Motor neuron (in vitro differentiated cells): Measurements from ENCODE around the gene ARHGAP6. TPM values are rescaled to one million over a fixed set of nuclear protein-coding genes. Genes with fewer than 3 reads are reported as not detected.

Source experiments
- ATAC-seq, 8 experiments: fragments of 200-7000 bp; cut with Tn5 transposase; replicated peaks in 6 of 8; 2 replicates each; pipeline ENCODE4 v1.8.0; 2021; ENCODE audit warnings: mild to moderate bottlenecking in 8 of 8, moderate library complexity in 8 of 8
- H3K27ac ChIP-seq, 2 donors: fragments of 250-450 bp; sonication (Bioruptor Pico); 2 replicates each; pipeline ENCODE4 v1.9.0; 2021; ENCODE audit warnings: antibody characterized with exemption in 2 of 2, mild to moderate bottlenecking in 2 of 2, moderate library complexity in 1 of 2
- H3K4me1 ChIP-seq, 2 donors: fragments of 250-450 bp; sonication (Bioruptor Pico); replicated peaks in 1 of 2; 2 replicates each; pipeline ENCODE4 v1.6.1; 2021; ENCODE audit warnings: antibody characterized with exemption in 2 of 2, mild to moderate bottlenecking in 2 of 2, moderate library complexity in 1 of 2
- H3K4me3 ChIP-seq, 5 donors: fragments of 250-450 bp; sonication (Bioruptor Pico); 2 replicates each; pipeline ENCODE4 v1.9.0; 2021; ENCODE audit warnings: antibody characterized with exemption in 5 of 5, mild to moderate bottlenecking in 5 of 5, moderate library complexity in 4 of 5
- WGBS, 10 experiments: fragments of 450-650 bp; shearing (Covaris generic); methylation state at CpG; one replicate each; pipeline ENCODE4 v1.0.0; 2022; 5-methylcytosine and 5-hydroxymethylcytosine counted together
- in situ Hi-C, 9 experiments: fragments of 400-800 bp; cut with MboI; loops; one replicate each; pipeline ENCODE4 v1.15.0; 2021; ENCODE audit warnings: low sequenced_read_pairs in 9 of 9, low pct_unique_long_range_greater_than_20kb in 2 of 9; ENCODE audit not compliant: unreplicated experiment in 9 of 9
- total RNA-seq, 8 experiments: library from RNA; unstranded; fragments of 300-600 nt; gene quantifications; 2 replicates each; pipeline versions ENCODE4 v1.2.3 to v1.2.4, GENCODE V29; 2022

ARHGAP6 gene
- total RNA-seq, 8 experiments from 2014 or later: 0.50 to 7.6 (median 2.6) TPM

GRCh38 chrX:11273544-11273943, 392.2 kb downstream of the ARHGAP6 start:
- H3K4me1 ChIP-seq: no peaks in the 10 kb centered on the region
- 17 to 100% (median 67%) methylated on average over 1 of the region's 1 CpG; no CpG with 5 or more reads in 5 of the 10 experiments for WGBS, 10 experiments
- H3K27ac ChIP-seq: no peak overlapping the region
- H3K4me3 ChIP-seq: no peak overlapping the region
- no peak for ATAC-seq
- in situ Hi-C loops: no loop called here

- Histone ChIP-seq H3K4me3 (no peak overlapping the region), H3K4me1 (no peaks in the 10 kb centered on the region), H3K27ac (no peak overlapping the region)
- no peak for ATAC-seq
- in situ Hi-C loops: no loop called here
- WGBS, 10 experiments: 40 to 100% (median 76%) methylated on average over 1 to 5 of the region's 5 CpGs; no CpG with 5 or more reads in 2 of the 10 experiments
Measured at GRCh38 chrX:11272863-11273262, 392.9 kb downstream of the ARHGAP6 start.

GRCh38 chrX:11272290-11272689, 393.4 kb downstream of the ARHGAP6 start:
- H3K4me1 ChIP-seq: no peaks in the 10 kb centered on the region
- H3K27ac ChIP-seq: no peak overlapping the region
- 40 to 100% (median 83%) methylated on average over 1 to 2 of the region's 2 CpGs; no CpG with 5 or more reads in 6 of the 10 experiments for WGBS, 10 experiments
- no peak for ATAC-seq
- H3K4me3 ChIP-seq: no peak overlapping the region
- in situ Hi-C loops: no loop called here

GRCh38 chrX:11269996-11270395, 395.7 kb downstream of the ARHGAP6 start:
- Histone ChIP-seq H3K27ac (no peak overlapping the region), H3K4me1 (no peaks in the 10 kb centered on the region), H3K4me3 (no peak overlapping the region)
- no peak for ATAC-seq
- in situ Hi-C loops: no loop called here
- 50 to 100% (median 85%) methylated on average over 1 to 3 of the region's 3 CpGs; no CpG with 5 or more reads in 4 of the 10 experiments for WGBS, 10 experiments

- no peak for ATAC-seq
- WGBS, 10 experiments: 55 to 100% (median 70%) methylated on average over 1 to 3 of the region's 3 CpGs; no CpG with 5 or more reads in 6 of the 10 experiments
- in situ Hi-C loops: no loop called here
- Histone ChIP-seq H3K4me1 (no peaks in the 10 kb centered on the region), H3K4me3 (no peak overlapping the region), H3K27ac (no peak overlapping the region)
Measured at GRCh38 chrX:11269006-11269405, 396.7 kb downstream of the ARHGAP6 start.

- WGBS, 10 experiments: 20 to 100% (median 100%) methylated on average over 1 to 3 of the region's 3 CpGs; no CpG with 5 or more reads in 3 of the 10 experiments
- Histone ChIP-seq H3K4me1 (no peaks in the 10 kb centered on the region), H3K4me3 (no peak overlapping the region), H3K27ac (no peak overlapping the region)
- ATAC-seq: no peak
- in situ Hi-C loops: no loop called here
Measured at GRCh38 chrX:11267425-11267824, 398.3 kb downstream of the ARHGAP6 start.

GRCh38 chrX:11266573-11267003, 399.1 kb downstream of the ARHGAP6 start:
- H3K27ac ChIP-seq: no peak overlapping the region
- in situ Hi-C loops: no loop called here
- no peak for ATAC-seq
- H3K4me1 ChIP-seq: no peaks in the 10 kb centered on the region
- WGBS, 10 experiments: 13 to 28% methylated on average over 2 to 3 of the region's 5 CpGs; no CpG with 5 or more reads in 8 of the 10 experiments
- H3K4me3 ChIP-seq: no peak overlapping the region

- ATAC-seq: no peak
- in situ Hi-C loops: no loop called here
- Histone ChIP-seq H3K4me3 (no peak overlapping the region), H3K27ac (no peak overlapping the region), H3K4me1 (no peaks in the 10 kb centered on the region)
- 0 to 90% (median 49%) methylated on average over 2 to 3 of the region's 3 CpGs; no CpG with 5 or more reads in 6 of the 10 experiments for WGBS, 10 experiments
Measured at GRCh38 chrX:11265352-11265751, 400.4 kb downstream of the ARHGAP6 start.

GRCh38 chrX:11264925-11265324, 400.8 kb downstream of the ARHGAP6 start:
- Histone ChIP-seq H3K4me3 (no peak overlapping the region), H3K4me1 (no peaks in the 10 kb centered on the region), H3K27ac (no peak overlapping the region)
- 55% methylated on average over 1 of the region's 1 CpG; no CpG with 5 or more reads in 9 of the 10 experiments for WGBS, 10 experiments
- in situ Hi-C loops: no loop called here
- ATAC-seq: no peak

GRCh38 chrX:11261260-11261659, 404.5 kb downstream of the ARHGAP6 start:
- Histone ChIP-seq H3K4me3 (no peak overlapping the region), H3K4me1 (no peaks in the 10 kb centered on the region), H3K27ac (no peak overlapping the region)
- in situ Hi-C loops: no loop called here
- ATAC-seq: peak in 1 of 8 experiments; percentile 24
- WGBS, 10 experiments: 75 to 100% methylated on average over 1 of the region's 1 CpG; no CpG with 5 or more reads in 8 of the 10 experiments

- Histone ChIP-seq H3K4me3 (no peak overlapping the region), H3K27ac (no peak overlapping the region), H3K4me1 (no peaks in the 10 kb centered on the region)
- in situ Hi-C loops: no loop called here
- no peak for ATAC-seq
- WGBS, 10 experiments: 0 to 100% (median 61%) methylated on average over 1 of the region's 1 CpG; no CpG with 5 or more reads in 6 of the 10 experiments
Measured at GRCh38 chrX:11259437-11259836, 406.3 kb downstream of the ARHGAP6 start.

- no peak for ATAC-seq
- WGBS, 10 experiments: 38 to 100% (median 79%) methylated on average over 1 of the region's 2 CpGs; no CpG with 5 or more reads in 4 of the 10 experiments
- no peaks in the 10 kb centered on the region for H3K4me1 ChIP-seq
- H3K4me3 ChIP-seq: no peak overlapping the region
- in situ Hi-C loops: no loop called here
- no peak overlapping the region for H3K27ac ChIP-seq
Measured at GRCh38 chrX:11257711-11258110, 408.0 kb downstream of the ARHGAP6 start.

- Histone ChIP-seq H3K27ac (no peak overlapping the region), H3K4me3 (no peak overlapping the region), H3K4me1 (no peaks in the 10 kb centered on the region)
- WGBS, 10 experiments: 42 to 100% (median 75%) methylated on average over 1 to 2 of the region's 2 CpGs; no CpG with 5 or more reads in 6 of the 10 experiments
- ATAC-seq: no peak
- in situ Hi-C loops: no loop called here
Measured at GRCh38 chrX:11257290-11257689, 408.4 kb downstream of the ARHGAP6 start.

GRCh38 chrX:11254417-11255109, 411.2 kb downstream of the ARHGAP6 start:
- 60 to 100% (median 80%) methylated on average over 1 to 5 of the region's 5 CpGs; no CpG with 5 or more reads in 5 of the 10 experiments for WGBS, 10 experiments
- no peak for ATAC-seq
- Histone ChIP-seq H3K4me3 (no peak overlapping the region), H3K4me1 (no peaks in the 10 kb centered on the region), H3K27ac (no peak overlapping the region)
- in situ Hi-C loops: no loop called here
